ENCODE data around the gene GNAL. TPM values are rescaled to one million over a fixed set of nuclear protein-coding genes. Genes with fewer than 3 reads are reported as not detected.
A peak's percentile ranks its signal among the peaks of the same experiment; 100 is the strongest.

GNAL gene
- total and polyA plus RNA-seq, 4 donors, result 0.15 to 0.92 (median 0.72) TPM

DNA sequence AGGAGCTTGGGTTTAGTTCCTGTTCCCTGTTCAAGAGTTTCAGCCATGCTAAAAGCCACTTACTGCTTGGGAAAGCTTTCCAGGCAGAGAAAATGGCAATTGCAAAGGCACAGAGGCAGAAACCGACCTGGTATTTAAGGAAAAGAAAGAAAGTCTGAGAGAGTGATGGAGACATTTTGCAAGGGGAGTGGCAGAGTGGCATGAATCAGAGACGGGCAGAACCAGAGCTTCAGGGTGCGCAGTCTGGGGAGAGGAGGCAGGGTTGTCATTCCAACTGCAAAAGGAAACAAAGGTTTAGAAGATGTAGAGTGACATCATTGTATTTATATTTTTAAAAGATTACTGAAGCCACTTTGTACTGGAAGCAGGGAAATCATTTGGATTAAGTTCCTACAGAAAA lies 14.9 kb upstream of the GNAL start:
- Histone ChIP-seq H3K9me3 (ENCODE audit: control insufficient read depth in 4 of 4, low read length in 3 of 4) (no peaks in the 10 kb centered on the region), H3K9ac (ENCODE audit: low read depth in 1 of 2, low read length in 2 of 2) (no peak overlapping the region), H3K36me3 (ENCODE audit: control insufficient read depth in 4 of 4, insufficient read depth in 3 of 4, low read depth in 1 of 4, low read length in 3 of 4) (no peaks in the 10 kb centered on the region), H3K4me3 (ENCODE audit: low read depth in 1 of 3, low read length in 3 of 3) (no peak overlapping the region), H3K4me1 (ENCODE audit: control insufficient read depth in 4 of 4, insufficient read depth in 4 of 4, low read length in 3 of 4) (no peaks in the 10 kb centered on the region), H3K27ac (ENCODE audit: low read depth in 1 of 2, low read length in 2 of 2) (no peak overlapping the region), H3K27me3 (ENCODE audit: control insufficient read depth in 4 of 4, insufficient read depth in 4 of 4, low read length in 3 of 4) (peaks cover 0 to 10% (median 0%) of the 10 kb centered on the region in 4 donors)
- peak; percentile 14 for DNase-seq (ENCODE audit: low spot score)
- 77% methylated on average over 3 of the region's 3 CpGs for WGBS
- no peak for TF ChIP-seq RAD21 (IDR thresholded peaks at IDR 0.05)
- TF ChIP-seq FOXA1 (IDR thresholded peaks at IDR 0.05), result no peak
- TF ChIP-seq, protein P1, sequence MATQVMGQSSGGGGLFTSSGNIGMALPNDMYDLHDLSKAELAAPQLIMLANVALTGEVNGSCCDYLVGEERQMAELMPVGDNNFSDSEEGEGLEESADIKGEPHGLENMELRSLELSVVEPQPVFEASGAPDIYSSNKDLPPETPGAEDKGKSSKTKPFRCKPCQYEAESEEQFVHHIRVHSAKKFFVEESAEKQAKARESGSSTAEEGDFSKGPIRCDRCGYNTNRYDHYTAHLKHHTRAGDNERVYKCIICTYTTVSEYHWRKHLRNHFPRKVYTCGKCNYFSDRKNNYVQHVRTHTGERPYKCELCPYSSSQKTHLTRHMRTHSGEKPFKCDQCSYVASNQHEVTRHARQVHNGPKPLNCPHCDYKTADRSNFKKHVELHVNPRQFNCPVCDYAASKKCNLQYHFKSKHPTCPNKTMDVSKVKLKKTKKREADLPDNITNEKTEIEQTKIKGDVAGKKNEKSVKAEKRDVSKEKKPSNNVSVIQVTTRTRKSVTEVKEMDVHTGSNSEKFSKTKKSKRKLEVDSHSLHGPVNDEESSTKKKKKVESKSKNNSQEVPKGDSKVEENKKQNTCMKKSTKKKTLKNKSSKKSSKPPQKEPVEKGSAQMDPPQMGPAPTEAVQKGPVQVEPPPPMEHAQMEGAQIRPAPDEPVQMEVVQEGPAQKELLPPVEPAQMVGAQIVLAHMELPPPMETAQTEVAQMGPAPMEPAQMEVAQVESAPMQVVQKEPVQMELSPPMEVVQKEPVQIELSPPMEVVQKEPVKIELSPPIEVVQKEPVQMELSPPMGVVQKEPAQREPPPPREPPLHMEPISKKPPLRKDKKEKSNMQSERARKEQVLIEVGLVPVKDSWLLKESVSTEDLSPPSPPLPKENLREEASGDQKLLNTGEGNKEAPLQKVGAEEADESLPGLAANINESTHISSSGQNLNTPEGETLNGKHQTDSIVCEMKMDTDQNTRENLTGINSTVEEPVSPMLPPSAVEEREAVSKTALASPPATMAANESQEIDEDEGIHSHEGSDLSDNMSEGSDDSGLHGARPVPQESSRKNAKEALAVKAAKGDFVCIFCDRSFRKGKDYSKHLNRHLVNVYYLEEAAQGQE (IDR thresholded peaks at IDR 0.05), result no peak
- TF ChIP-seq HNF4G (IDR thresholded peaks at IDR 0.05), result no peak
- no peak for TF ChIP-seq EGR1 (IDR thresholded peaks at IDR 0.05; ENCODE audit: low read depth in 2 of 2)
- TF ChIP-seq, protein P2, sequence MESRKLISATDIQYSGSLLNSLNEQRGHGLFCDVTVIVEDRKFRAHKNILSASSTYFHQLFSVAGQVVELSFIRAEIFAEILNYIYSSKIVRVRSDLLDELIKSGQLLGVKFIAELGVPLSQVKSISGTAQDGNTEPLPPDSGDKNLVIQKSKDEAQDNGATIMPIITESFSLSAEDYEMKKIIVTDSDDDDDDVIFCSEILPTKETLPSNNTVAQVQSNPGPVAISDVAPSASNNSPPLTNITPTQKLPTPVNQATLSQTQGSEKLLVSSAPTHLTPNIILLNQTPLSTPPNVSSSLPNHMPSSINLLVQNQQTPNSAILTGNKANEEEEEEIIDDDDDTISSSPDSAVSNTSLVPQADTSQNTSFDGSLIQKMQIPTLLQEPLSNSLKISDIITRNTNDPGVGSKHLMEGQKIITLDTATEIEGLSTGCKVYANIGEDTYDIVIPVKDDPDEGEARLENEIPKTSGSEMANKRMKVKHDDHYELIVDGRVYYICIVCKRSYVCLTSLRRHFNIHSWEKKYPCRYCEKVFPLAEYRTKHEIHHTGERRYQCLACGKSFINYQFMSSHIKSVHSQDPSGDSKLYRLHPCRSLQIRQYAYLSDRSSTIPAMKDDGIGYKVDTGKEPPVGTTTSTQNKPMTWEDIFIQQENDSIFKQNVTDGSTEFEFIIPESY (IDR thresholded peaks at IDR 0.05), result no peak
- TF ChIP-seq RXRA (IDR thresholded peaks at IDR 0.05), result no peak

DNA sequence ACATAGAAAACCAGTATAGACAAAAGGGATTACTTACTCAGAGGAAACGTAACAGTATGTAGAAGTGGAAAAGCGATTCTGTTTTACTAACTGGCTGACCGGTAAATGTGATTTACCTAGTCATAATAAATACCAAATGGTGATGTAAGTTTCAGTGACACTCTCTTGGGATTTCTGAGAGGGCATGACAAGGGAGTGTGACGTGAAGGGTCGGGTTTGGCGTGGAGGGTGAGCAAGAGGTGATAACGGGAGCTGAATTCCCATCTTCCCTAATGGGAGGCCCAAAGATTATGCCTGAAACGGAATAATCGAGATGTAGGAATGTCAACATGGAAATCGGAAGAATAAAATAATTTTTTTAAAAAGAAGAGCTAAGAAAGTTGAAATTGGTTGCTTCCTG lies 12.7 kb upstream of the GNAL start:
- no peak for TF ChIP-seq HNF4G (IDR thresholded peaks at IDR 0.05)
- TF ChIP-seq, protein P2 (IDR thresholded peaks at IDR 0.05), result no peak
- TF ChIP-seq JUND (IDR thresholded peaks at IDR 0.05), result no peak
- no peak for TF ChIP-seq HNF4A (conservative IDR thresholded peaks at IDR 0.05)
- TF ChIP-seq FOXA1 (IDR thresholded peaks at IDR 0.05), result no peak
- TF ChIP-seq, protein P3, sequence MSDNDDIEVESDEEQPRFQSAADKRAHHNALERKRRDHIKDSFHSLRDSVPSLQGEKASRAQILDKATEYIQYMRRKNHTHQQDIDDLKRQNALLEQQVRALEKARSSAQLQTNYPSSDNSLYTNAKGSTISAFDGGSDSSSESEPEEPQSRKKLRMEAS (IDR thresholded peaks at IDR 0.05), result no peak
- H3K27ac ChIP-seq (ENCODE audit: low read depth in 1 of 2, low read length in 2 of 2), result no peak overlapping the region
- H3K9me3 ChIP-seq (ENCODE audit: control insufficient read depth in 4 of 4, low read length in 3 of 4), result no peaks in the 10 kb centered on the region
- H3K4me1 ChIP-seq (ENCODE audit: control insufficient read depth in 4 of 4, insufficient read depth in 4 of 4, low read length in 3 of 4), result no peaks in the 10 kb centered on the region
- DNase-seq (ENCODE audit: low spot score), result no peak
- H3K9ac ChIP-seq (ENCODE audit: low read depth in 1 of 2, low read length in 2 of 2), result no peak overlapping the region
- no peak overlapping the region for H3K4me3 ChIP-seq (ENCODE audit: low read depth in 1 of 3, low read length in 3 of 3)
- WGBS, result 77% methylated on average over 10 of the region's 10 CpGs
- H3K27me3 ChIP-seq (ENCODE audit: control insufficient read depth in 4 of 4, insufficient read depth in 4 of 4, low read length in 3 of 4), result peaks cover 0 to 10% (median 0%) of the 10 kb centered on the region in 4 donors
- no peaks in the 10 kb centered on the region for H3K36me3 ChIP-seq (ENCODE audit: control insufficient read depth in 4 of 4, insufficient read depth in 3 of 4, low read depth in 1 of 4, low read length in 3 of 4)

Data from liver (tissue), 9 donors.